NCI-H446 treated with DMSO at 0.1 percent for 48 hours (cell line): ENCODE data around the gene ARID1B.

ENCODE experiments used
- DNase-seq: peaks from one replicate; lab custom pipeline; 2025; lab: John Stamatoyannopoulos, UW

The ARID1B gene

GRCh38 chr6:157159348-157159747 is 382.2 kb downstream of the ARID1B start:
- DNase-seq, result no peak

GRCh38 chr6:157161912-157162311 is 384.7 kb downstream of the ARID1B start:
- DNase-seq, result no peak

- no peak for DNase-seq
Measured at GRCh38 chr6:157162766-157163433, 385.7 kb downstream of the ARID1B start.

DNA sequence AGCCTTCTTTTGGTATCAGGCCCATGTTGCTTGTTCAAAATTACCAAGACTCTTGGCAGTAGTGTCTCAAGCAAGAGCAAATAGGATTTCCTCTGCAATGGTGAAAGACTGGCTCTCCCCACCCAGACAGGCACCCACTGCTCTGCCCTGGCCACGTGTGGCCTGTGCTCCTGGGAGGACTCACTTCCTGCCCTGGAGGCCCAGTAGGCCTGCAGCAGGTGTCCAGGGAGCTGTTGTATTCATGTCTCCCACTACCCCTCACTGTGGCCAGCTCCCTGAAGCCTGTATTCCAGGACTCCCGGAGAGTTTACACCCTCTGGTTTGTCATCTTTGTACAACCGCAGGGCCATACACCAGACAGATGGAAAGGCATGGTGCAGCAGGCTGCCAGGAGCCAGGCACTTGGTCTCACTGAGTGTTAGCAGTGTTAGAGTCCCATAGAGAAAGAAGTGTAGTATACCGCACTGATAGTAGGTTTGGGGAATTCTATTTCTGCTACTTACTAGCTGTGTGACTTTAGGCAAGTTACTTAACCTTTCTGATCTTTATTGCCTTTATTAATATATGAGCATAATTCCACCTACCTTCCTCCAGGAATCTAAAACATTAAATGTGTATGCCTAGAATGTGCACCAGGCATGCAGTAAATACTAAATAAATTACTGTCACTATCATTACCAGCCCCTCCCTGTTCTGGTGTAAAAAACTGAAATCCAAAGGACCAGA is 386.4 kb downstream of the ARID1B start:
- DNase-seq, result no peak

DNA sequence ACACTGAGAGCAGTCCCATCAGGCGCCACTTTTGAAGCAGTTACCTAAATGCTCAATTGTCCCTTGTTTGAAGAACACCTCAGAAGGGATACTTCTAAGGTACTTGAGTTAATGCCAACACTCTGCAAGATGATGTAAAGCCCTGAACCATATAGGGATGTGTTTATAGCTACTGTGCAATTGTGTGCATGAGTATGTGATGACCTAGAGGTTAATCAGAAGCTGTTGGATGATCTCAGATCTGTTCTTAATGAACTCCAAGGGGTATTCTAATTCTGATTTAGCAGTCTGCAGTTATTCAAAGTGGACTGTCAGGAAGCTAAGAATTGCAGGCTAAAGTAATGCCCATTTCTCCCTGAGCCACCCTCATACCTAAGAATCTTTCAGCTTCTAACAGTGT is 387.8 kb downstream of the ARID1B start:
- DNase-seq, result no peak

DNA sequence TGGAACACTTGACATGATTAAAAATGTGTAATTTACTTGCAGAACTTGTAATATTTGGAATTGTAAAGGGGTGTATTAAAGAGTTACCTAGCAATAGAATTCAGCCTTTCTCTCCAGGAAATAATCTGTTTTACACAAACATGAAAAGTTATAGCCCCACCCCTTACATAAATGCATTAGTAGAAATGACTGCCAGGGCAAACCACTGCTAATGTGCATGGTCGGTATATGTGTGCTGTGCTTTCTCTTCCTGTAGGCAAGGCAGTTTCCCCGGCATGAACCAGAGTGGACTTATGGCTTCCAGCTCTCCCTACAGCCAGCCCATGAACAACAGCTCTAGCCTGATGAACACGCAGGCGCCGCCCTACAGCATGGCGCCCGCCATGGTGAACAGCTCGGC is 389.6 kb downstream of the ARID1B start:
- no peak for DNase-seq

GRCh38 chr6:157167837-157168236 is 390.7 kb downstream of the ARID1B start:
- no peak for DNase-seq

DNA sequence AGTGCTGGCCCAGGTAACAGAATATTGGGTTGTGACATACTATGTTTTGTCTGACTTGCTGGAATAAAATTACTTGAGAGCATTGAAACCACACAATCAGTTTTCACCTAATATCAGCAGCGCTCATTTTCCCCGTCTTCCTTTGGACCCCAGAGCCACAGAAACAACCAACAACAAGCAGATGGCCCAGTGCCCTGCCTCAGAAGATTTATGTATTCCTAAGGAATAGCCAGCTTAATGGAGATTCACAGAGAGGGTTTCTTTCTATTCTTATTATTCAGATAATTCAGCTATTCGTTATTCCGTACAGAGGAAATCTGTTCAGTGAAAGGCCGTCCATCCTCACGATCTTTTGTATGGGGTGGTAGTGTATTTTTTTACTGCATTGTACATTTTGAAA is 391.3 kb downstream of the ARID1B start:
- no peak for DNase-seq

DNA sequence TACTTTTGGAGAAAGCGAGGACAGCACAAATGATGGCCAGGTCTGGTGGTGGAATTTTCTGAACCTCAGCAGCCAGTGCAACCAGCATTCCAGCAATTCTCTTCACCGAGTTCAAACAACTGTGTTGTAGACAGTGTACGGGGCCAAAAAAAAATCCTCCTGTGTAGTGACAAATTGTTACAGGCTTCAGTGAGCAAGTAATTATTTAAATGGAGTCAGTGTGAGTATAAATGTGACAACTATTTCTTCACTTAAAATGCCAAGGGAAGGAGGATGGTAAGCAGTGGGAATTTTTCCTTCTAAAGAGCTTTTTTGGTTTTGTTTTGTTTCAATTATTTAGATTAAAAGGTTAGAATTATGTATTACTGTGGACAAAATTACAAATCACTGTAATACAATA is 392.0 kb downstream of the ARID1B start:
- DNase-seq, result no peak

GRCh38 chr6:157169656-157170055 is 392.5 kb downstream of the ARID1B start:
- no peak for DNase-seq

- DNase-seq, result no peak
Measured at GRCh38 chr6:157170535-157170934, 393.4 kb downstream of the ARID1B start.

DNA sequence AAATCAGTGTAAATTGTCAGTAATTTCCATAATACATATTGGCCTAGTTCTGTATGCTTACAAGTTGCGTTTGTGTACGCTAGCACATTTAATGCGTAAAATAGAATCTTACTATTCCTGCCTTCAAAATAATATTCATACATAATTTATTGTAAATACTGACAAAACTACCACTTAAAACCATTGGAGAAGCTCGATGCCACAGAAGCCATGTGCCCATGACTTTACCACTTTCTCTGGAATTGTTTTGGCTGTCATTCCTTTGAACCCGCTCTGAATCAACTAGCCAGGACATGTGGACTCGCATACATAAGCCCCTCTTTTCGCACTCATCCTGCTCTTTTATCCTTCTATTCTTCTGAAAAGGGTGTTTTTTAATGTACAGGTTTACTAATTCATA is 394.6 kb downstream of the ARID1B start:
- DNase-seq, result no peak

DNA sequence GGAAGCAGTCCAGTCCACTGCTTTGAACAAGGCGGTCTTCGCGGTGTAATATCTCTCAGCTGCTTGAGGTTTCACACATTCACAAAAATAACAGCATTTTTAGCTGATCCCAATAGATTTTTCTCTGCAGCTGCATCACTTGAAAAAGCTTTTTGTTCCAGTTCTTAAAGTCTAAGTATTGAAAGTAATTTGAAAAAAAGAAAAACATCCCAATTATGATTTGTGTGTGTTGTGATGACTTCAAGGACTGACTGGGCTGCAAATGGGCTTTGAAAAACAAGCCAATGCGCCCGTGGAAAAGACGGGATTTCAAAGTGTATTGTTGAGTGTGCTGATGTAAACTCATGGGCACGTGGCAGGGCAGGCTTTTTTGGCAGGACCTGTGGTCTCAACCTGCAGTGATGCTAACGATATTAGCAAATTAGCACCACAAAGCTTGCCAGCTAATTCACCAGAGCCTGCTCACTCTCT is 395.1 kb downstream of the ARID1B start:
- DNase-seq, result peak; percentile 12

DNA sequence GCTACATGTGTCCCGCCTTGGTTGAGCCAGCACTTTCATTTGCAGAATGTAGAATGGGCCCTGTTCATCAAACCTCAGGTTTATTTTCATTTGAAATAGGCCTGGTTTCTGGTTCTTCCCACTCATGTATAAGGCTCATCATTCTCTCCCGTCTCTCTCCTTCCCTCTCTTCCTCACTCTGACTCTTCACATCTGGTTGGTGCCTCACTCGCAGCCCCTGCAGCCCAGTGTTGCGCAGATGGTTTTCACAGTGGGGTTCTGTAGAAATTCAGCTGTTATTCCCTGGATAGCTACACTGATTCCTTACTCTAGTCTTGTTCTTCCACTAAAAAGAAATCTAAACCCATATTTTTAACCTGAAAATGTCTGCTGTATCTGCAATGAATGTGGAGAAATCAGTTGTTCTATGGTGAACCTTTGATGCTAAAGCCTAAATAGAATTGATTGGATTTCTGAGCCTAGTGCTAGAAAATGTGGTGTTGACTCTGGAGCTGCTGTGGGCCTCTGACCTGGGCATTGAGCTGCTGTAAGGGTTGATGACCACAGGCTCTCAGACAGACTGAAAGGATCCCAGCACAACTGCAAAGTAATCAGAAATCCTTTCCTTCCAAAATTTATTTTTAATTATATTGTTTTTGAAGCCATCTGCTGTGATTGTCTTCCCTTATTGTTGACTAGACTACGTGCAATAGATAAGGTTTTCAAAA is 395.8 kb downstream of the ARID1B start:
- DNase-seq, result no peak

DNA sequence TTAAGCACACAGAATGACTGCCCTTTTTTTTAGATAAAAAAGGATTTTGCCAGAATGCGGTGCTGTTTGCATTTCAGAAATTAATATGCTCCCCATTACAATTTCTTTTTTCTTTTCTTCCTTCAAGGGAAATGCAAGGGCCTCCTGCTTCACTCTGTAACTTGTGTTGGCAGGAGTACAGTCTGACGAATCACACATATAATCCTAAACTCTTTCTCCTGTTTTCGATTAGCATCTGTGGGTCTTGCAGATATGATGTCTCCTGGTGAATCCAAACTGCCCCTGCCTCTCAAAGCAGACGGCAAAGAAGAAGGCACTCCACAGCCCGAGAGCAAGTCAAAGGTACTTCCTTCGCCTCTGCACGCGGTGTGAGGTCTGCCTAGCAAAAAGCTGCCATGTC is 396.6 kb downstream of the ARID1B start:
- no peak for DNase-seq

DNA sequence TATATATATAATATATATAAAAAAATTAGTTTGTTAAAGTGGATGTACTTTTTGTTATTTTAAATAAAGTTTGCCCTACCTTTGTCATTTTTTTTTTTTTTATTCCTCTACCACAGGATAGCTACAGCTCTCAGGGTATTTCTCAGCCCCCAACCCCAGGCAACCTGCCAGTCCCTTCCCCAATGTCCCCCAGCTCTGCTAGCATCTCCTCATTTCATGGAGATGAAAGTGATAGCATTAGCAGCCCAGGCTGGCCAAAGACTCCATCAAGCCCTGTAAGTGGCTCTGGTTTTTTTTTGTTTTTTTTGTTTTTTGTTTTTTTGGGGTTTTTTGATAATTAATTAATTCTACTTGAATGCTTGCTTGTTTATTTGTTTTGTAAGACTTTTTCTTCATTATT is 397.6 kb downstream of the ARID1B start:
- DNase-seq, result no peak

DNA sequence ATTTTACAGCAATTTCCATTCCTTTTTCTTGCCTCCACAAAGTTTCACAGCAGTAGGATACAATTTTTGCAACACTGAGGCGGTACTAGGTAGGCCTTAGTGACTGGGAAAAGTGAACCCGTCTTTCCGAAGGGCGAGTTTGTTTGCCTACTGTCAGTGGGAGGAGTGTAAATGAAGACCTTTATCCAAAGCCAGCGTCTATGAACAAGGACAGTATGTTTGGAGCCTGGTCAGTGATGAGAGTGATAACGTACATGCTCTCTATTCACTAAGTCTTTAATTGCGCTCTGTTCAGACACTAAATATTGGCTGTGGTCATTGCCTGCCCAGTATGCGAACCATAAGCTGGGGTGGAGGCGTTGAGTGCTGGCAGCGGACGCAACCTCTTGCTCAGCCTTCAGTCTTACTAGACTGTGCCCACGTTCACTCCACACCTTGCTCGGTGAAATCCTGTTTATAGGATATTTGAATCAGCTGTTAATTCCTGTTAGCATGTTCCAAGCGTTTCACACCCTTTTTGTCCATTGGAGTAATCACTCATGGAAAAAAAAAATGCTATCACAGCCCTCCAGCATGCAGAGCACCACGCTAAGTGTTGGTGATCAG is 400.7 kb downstream of the ARID1B start:
- DNase-seq, result no peak

GRCh38 chr6:157181649-157182048 is 404.5 kb downstream of the ARID1B start:
- no peak for DNase-seq

DNA sequence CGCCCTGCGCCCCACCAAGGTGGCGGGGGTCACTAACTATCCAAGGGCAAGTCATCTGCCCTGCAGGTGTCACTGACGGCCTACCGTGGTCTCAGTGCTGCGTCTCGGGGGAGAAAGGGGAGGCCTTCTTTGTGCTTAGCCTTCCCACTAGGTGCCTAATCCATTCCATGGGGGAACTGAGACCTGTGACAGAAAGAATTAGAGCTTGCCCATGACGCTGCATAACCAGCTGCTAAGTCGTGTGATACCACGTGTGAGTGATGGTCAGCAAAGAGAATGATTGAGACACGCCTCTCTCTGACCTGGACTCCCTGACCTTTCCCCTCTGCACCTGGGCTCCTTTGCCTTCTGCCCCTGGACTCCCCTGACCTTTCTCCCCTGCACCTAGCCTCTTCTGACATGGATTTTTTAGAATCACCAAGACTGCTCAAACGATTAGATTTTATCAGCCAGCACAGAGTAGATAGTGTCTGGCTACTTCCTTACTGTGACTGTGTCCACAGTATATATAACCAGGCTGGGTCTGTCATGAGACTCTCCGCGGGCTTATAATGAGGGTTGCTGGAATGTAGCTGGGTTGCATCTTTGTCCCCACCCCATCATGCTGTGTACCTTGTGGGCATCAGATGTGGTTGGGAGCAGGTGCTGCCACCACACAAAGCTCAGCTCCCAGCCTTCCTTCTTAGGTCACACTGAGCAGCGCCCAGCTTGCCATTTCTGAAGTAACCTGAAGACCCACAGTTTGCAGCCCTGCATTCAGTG is 405.5 kb downstream of the ARID1B start:
- DNase-seq, result no peak

- DNase-seq, result no peak
Measured at GRCh38 chr6:157184202-157185015, 407.2 kb downstream of the ARID1B start.

GRCh38 chr6:157185171-157185570 is 408.0 kb downstream of the ARID1B start:
- no peak for DNase-seq
